ENCODE measurements around the gene TMEM234. TPM values are rescaled to one million over a fixed set of nuclear protein-coding genes. Genes with fewer than 3 reads are reported as not detected.

TMEM234 gene
- total RNA-seq, 1 donor from 2014 or later, result 14.4 TPM

DNA sequence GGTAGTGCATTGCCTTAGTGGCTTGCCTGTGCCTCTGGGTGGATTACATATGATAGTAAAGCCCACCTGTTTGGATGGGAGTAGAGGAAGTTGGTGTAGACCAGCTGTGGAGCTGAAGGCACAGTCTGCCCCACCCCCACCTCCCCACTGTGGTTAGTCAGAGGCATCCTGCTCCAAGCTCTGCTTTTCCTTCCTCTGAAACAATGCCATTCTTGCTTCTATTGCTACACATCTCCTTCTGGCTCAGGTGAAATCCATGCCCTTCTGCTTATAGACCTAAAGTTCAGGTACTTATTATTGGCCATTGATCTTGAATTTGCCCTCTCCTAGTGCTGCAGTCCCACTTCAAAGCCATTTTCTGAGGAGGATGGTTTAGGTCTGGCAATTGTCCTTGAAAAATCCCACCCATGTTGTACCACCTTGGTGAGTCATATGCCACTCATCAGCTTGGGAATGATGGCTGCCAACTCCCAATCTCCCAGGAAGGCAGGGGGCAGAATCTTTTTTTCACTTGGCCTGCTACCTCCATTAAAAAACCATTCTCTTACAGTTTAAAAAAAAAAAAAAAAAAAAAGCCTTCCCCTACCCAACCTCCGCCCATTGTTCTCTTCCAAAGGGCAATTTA, 49.4 kb downstream of the TMEM234 start:
- DNase-seq (ENCODE audit: low read depth), result no peak
- no peak overlapping the region for H3K4me3 ChIP-seq (ENCODE audit: low read depth, low read length)
- TF ChIP-seq, protein P1, sequence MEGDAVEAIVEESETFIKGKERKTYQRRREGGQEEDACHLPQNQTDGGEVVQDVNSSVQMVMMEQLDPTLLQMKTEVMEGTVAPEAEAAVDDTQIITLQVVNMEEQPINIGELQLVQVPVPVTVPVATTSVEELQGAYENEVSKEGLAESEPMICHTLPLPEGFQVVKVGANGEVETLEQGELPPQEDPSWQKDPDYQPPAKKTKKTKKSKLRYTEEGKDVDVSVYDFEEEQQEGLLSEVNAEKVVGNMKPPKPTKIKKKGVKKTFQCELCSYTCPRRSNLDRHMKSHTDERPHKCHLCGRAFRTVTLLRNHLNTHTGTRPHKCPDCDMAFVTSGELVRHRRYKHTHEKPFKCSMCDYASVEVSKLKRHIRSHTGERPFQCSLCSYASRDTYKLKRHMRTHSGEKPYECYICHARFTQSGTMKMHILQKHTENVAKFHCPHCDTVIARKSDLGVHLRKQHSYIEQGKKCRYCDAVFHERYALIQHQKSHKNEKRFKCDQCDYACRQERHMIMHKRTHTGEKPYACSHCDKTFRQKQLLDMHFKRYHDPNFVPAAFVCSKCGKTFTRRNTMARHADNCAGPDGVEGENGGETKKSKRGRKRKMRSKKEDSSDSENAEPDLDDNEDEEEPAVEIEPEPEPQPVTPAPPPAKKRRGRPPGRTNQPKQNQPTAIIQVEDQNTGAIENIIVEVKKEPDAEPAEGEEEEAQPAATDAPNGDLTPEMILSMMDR (conservative IDR thresholded peaks at IDR 0.05; ENCODE audit: low read depth, low read length), result no peak

DNA sequence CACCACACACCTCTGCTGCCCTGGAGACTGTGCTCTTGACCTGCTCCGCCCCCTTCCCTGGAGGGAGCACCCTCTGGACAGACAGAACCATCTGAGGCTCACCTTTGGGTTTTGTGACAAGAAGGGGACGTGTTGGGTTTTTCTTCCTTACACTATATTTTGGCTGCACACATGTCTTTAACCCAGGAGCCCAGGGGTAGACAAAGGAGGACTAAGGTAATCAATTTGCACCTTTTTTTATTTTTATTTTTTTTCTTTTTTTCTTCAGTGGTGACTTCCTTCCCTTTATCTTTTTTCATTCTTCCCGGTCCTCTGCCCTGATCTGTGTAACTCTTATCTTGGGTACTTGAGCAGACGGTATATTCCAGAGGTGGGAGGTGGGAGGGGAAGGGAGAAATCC, 51.2 kb downstream of the TMEM234 start:
- DNase-seq (ENCODE audit: low read depth), result no peak
- TF ChIP-seq, protein P1 (conservative IDR thresholded peaks at IDR 0.05; ENCODE audit: low read depth, low read length), result no peak

More for the DNA sequence above, 51.2 kb downstream of the TMEM234 start:
- no peak overlapping the region for H3K4me3 ChIP-seq (ENCODE audit: low read depth, low read length)

Other genes starting within 250 kb of the TMEM234 start
- gene KHDRBS1, start 208.5 kb downstream of the TMEM234 start, total RNA-seq, result 69.6 and 139 TPM in 2 replicates
- 1.2 and 5.2 TPM in 2 replicates for gene TMEM39B, start 149.4 kb downstream of the TMEM234 start, total RNA-seq
- gene KPNA6, start 114.3 kb downstream of the TMEM234 start, total RNA-seq, result 39.9 and 48.0 TPM in 2 replicates
- gene TXLNA, start 42.7 kb downstream of the TMEM234 start, total RNA-seq, result 32.9 and 62.7 TPM in 2 replicates
- 11.9 and 14.1 TPM in 2 replicates for gene CCDC28B, start 21.8 kb downstream of the TMEM234 start, total RNA-seq
- 3.5 and 4.6 TPM in 2 replicates for gene IQCC, start 16.7 kb downstream of the TMEM234 start, total RNA-seq
- gene DCDC2B, start 13.3 kb downstream of the TMEM234 start, total RNA-seq, result not detected in 2 replicates
- gene EIF3I, start 54 bp upstream of the TMEM234 start, total RNA-seq, result 338 and 472 TPM in 2 replicates
- gene FAM167B, start 24.9 kb upstream of the TMEM234 start, total RNA-seq, result 0.35 TPM in 1 of 2 replicates, not detected in the other
- gene LCK, start 28.9 kb upstream of the TMEM234 start, total RNA-seq, result 8.2 and 10.3 TPM in 2 replicates
- gene HDAC1, start 69.7 kb upstream of the TMEM234 start, total RNA-seq, result 117 and 127 TPM in 2 replicates
- gene MARCKSL1, start 113.9 kb upstream of the TMEM234 start, total RNA-seq, result 190 and 199 TPM in 2 replicates
- 1.7 and 11.7 TPM in 2 replicates for gene FAM229A, start 140.1 kb upstream of the TMEM234 start, total RNA-seq
- gene TSSK3, start 140.2 kb upstream of the TMEM234 start, total RNA-seq, result 0.58 TPM in 1 of 2 replicates, not detected in the other
- 56.7 and 61.1 TPM in 2 replicates for gene BSDC1, start 172.1 kb upstream of the TMEM234 start, total RNA-seq
- gene ZBTB8B, start 242.7 kb upstream of the TMEM234 start, total RNA-seq, result 0.07 and 0.23 TPM in 2 replicates

Data from epithelial cell of proximal tubule (primary cell).